ENCODE results near the gene PCK1. TPM values are rescaled to one million over a fixed set of nuclear protein-coding genes. Genes with fewer than 3 reads are reported as not detected.

Gene PCK1
- total and polyA plus RNA-seq, 2 of the 13 experiments (the other 11 are each of a cell fraction or from before 2014, with no cell fraction given) = 6.5 to 12.6 TPM

DNA sequence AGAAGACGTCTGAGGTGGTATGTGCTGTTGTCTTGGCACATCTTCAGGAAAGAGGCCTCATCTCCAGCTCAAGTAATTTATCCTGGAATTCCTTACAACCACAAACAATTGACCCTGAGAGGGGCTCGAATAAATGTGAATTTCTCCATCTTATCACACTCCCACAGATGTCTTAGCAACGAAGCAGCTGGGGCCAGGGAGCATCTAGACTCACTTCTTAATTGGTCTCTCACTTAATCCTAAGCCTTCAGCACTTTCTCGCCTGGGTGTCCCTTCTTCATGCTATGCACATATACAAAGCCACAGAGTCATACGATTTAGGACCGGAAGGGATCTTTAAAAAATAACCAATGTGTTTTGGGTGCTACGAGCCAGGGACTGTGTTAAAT lies 27.1 kb downstream of the PCK1 start:
- in situ Hi-C loops (cut with HindIII; ENCODE audit: extremely low pct_ligation_motif_present, low pct_unique_long_range_greater_than_20kb) (loop anchor here (10.0 kb wide), 1 partner anchor 203 kb away; no protein-coding TSS in a partner anchor), intact Hi-C loops (cut with micrococcal nuclease; ENCODE audit: unreplicated experiment) (no loop called here)
- Histone ChIP-seq H3K79me2 (ENCODE audit: insufficient read depth, low read length) (no peaks in the 10 kb centered on the region), H3K4me2 (ENCODE audit: low read depth, low read length) (no peak overlapping the region), H3K27ac (ENCODE audit: extremely low read length, insufficient read depth, low read length) (peak overlapping the region; percentile 65), H3K9me3 (ENCODE audit: low read length) (peaks cover 8% of the 10 kb centered on the region), H2AFZ (ENCODE audit: low read length) (no peak overlapping the region), H3K4me1 (ENCODE audit: insufficient read depth, low read length) (peaks cover 100% of the 10 kb centered on the region), H3K36me3 (replicated peaks in 1 of 2; ENCODE audit: control insufficient read depth in 1 of 2, insufficient read depth in 2 of 2, low read length in 2 of 2) (no peaks in the 10 kb centered on the region), H3K9ac (ENCODE audit: insufficient read depth, low read depth, low read length) (no peak overlapping the region), H3K4me3 (replicated peaks in 1 of 3; ENCODE audit: insufficient read depth in 1 of 3, low read depth in 2 of 3, low read length in 3 of 3) (no peak overlapping the region), H4K20me1 (ENCODE audit: insufficient read depth, low read length) (no peaks in the 10 kb centered on the region), H3K27me3 (ENCODE audit: control insufficient read depth in 1 of 2, insufficient read depth in 2 of 2, low read length in 2 of 2) (no peaks in the 10 kb centered on the region)
- TF ChIP-seq ZNF563 (CRISPR knock-in tag; IDR thresholded peaks at IDR 0.05) (0 out of 2 replicates have a peak, but pooled peaks have one; percentile 10), ZKSCAN8 (CRISPR knock-in tag; IDR thresholded peaks at IDR 0.05; ENCODE audit: borderline replicate concordance) (no peak), ZNF441 (CRISPR knock-in tag; IDR thresholded peaks at IDR 0.05; ENCODE audit: borderline replicate concordance) (no peak), ZNF629 (CRISPR knock-in tag; conservative IDR thresholded peaks at IDR 0.05) (no peak), PLRG1 (conservative IDR thresholded peaks at IDR 0.05) (no peak), STAG1 (CRISPR knock-in tag; IDR thresholded peaks at IDR 0.05) (no peak), HES4 (CRISPR knock-in tag; IDR thresholded peaks at IDR 0.05; ENCODE audit: borderline replicate concordance) (0 out of 2 replicates have a peak, but pooled peaks have one; percentile 7), ZNF782 (CRISPR knock-in tag; IDR thresholded peaks at IDR 0.05; ENCODE audit: borderline replicate concordance) (no peak), TOE1 (CRISPR knock-in tag; IDR thresholded peaks at IDR 0.05) (no peak), TAF1 (CRISPR knock-in tag; IDR thresholded peaks at IDR 0.05) (no peak), SMAD3 (CRISPR knock-in tag; IDR thresholded peaks at IDR 0.05) (no peak), RORA (CRISPR knock-in tag; IDR thresholded peaks at IDR 0.05) (no peak)
- TF ChIP-seq, protein P1, sequence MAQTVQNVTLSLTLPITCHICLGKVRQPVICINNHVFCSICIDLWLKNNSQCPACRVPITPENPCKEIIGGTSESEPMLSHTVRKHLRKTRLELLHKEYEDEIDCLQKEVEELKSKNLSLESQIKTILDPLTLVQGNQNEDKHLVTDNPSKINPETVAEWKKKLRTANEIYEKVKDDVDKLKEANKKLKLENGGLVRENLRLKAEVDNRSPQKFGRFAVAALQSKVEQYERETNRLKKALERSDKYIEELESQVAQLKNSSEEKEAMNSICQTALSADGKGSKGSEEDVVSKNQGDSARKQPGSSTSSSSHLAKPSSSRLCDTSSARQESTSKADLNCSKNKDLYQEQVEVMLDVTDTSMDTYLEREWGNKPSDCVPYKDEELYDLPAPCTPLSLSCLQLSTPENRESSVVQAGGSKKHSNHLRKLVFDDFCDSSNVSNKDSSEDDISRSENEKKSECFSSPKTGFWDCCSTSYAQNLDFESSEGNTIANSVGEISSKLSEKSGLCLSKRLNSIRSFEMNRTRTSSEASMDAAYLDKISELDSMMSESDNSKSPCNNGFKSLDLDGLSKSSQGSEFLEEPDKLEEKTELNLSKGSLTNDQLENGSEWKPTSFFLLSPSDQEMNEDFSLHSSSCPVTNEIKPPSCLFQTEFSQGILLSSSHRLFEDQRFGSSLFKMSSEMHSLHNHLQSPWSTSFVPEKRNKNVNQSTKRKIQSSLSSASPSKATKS (CRISPR knock-in tag; IDR thresholded peaks at IDR 0.05) = no peak
- TF ChIP-seq, protein P2, sequence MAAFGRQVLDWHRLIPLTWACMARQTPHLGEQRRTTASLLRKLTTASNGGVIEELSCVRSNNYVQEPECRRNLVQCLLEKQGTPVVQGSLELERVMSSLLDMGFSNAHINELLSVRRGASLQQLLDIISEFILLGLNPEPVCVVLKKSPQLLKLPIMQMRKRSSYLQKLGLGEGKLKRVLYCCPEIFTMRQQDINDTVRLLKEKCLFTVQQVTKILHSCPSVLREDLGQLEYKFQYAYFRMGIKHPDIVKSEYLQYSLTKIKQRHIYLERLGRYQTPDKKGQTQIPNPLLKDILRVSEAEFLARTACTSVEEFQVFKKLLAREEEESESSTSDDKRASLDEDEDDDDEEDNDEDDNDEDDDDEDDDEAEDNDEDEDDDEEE (CRISPR knock-in tag; IDR thresholded peaks at IDR 0.05) = 0 out of 2 replicates have a peak, but pooled peaks have one; percentile 65
- ATAC-seq = no peak
- ChIA-PET POLR2A (interaction anchor here (1.0 to 2.8 kb wide), 6 partner anchors 8 to 32 kb away, joined by 3 to 57 read pairs (median 9); partner anchors contain the start of gene PCK1), CTCF (ENCODE audit: low intra/inter-chr PET ratio, low total read pairs) (interaction anchor here (10.0 kb wide), 1 partner anchor 60 kb away, joined by 140 read pairs; the partner anchor contains the start of gene CTCFL)
- no peak for FAIRE-seq
- BruUV-seq (replicated peaks) = no TSS peak
- WGBS (ENCODE audit: low lambda C conversion rate) = 76% methylated on average over 7 of the region's 7 CpGs
- no peak for DNase-seq (ENCODE audit: low spot score)
